Gastrocnemius medialis (tissue), 4 donors: ENCODE data around the gene GRID1.

Experiments
- CTCF ChIP-seq, 5 experiments: fragments of 450-650 bp in 3 of 5; fragments of 200-600 bp in 2 of 5; sonication (generic) in 2 of 5; IDR thresholded peaks in 4 of 5; conservative IDR thresholded peaks in 1 of 5; 1 replicate in 4 of 5; 2 replicates in 1 of 5; pipeline ENCODE4 v1.5.1; 2016 to 2019; ENCODE audit warnings: antibody characterized with exemption in 5 of 5, mild to moderate bottlenecking in 3 of 5, moderate library complexity in 3 of 5
- POLR2A ChIP-seq, 2 donors: fragments of 450-650 bp; IDR thresholded peaks; one replicate each; pipeline ENCODE4 v1.6.1; 2017; ENCODE audit warnings: antibody characterized with exemption in 2 of 2, mild to moderate bottlenecking in 2 of 2, moderate library complexity in 2 of 2

GRCh38 chr10:86300931-86301830, 65.4 kb downstream of the GRID1 start:
- no peak for TF ChIP-seq CTCF (IDR thresholded peaks at IDR 0.05 in 4 of 5, conservative IDR thresholded peaks at IDR 0.05 in 1 of 5)
- no peak for TF ChIP-seq POLR2A (IDR thresholded peaks at IDR 0.05)
